Neural crest cell (in vitro differentiated cells): ENCODE data around the gene NRDE2. TPM values are rescaled to one million over a fixed set of nuclear protein-coding genes. Genes with fewer than 3 reads are reported as not detected.
A peak's percentile ranks its signal among the peaks of the same experiment; 100 is the strongest.

Experiments used
- DNase-seq: peaks from one replicate; pipeline ENCODE4 v3.0.0; 2021; ENCODE audit warnings: low read depth, mixed read lengths, low spot score
- H3K27ac Mint-ChIP-seq: one replicate; pipeline ENCODE4 v1.8.0; 2021; ENCODE audit warnings: mild to moderate bottlenecking, mixed read lengths; ENCODE audit not compliant: unreplicated experiment
- H3K27me3 Mint-ChIP-seq: 2 replicates; pipeline ENCODE4 v1.8.0; 2021; ENCODE audit warnings: low read depth, mild to moderate bottlenecking, mixed read lengths
- H3K36me3 Mint-ChIP-seq: 2 replicates; pipeline ENCODE4 v1.8.0; 2021; ENCODE audit warnings: low read depth, mild to moderate bottlenecking, mixed read lengths
- H3K4me1 Mint-ChIP-seq: 2 replicates; pipeline ENCODE4 v1.8.0; 2021; ENCODE audit warnings: mixed read lengths
- H3K4me3 Mint-ChIP-seq: one replicate; pipeline ENCODE4 v1.8.0; 2021; ENCODE audit warnings: mild to moderate bottlenecking, mixed read lengths
- H3K9me3 Mint-ChIP-seq: 2 replicates; pipeline ENCODE4 v1.8.0; 2021; ENCODE audit warnings: mixed read lengths
- total RNA-seq: library from RNA; stranded (reverse); gene quantifications from 2 replicates; pipeline ENCODE4 v1.2.1, GENCODE V29; 2021
- TF ChIP-seq, protein P1 (sequence below): fragments of 200-600 bp; sonication (generic); conservative IDR thresholded peaks from 2 replicates; pipeline ENCODE4 v1.5.0; 2021; ENCODE audit warnings: antibody characterized with exemption, mild to moderate bottlenecking

NRDE2 gene
- total RNA-seq, 1 donor from 2014 or later, result 24.5 TPM

- no peak overlapping the region for H3K27ac Mint-ChIP-seq
- H3K4me1 Mint-ChIP-seq, result peaks cover 12% of the 10 kb centered on the region
- no peak overlapping the region for H3K4me3 Mint-ChIP-seq
- no peaks in the 10 kb centered on the region for H3K9me3 Mint-ChIP-seq
- H3K27me3 Mint-ChIP-seq, result no peaks in the 10 kb centered on the region
- no peak for DNase-seq
- peaks cover 15% of the 10 kb centered on the region for H3K36me3 Mint-ChIP-seq
- TF ChIP-seq, protein P1, sequence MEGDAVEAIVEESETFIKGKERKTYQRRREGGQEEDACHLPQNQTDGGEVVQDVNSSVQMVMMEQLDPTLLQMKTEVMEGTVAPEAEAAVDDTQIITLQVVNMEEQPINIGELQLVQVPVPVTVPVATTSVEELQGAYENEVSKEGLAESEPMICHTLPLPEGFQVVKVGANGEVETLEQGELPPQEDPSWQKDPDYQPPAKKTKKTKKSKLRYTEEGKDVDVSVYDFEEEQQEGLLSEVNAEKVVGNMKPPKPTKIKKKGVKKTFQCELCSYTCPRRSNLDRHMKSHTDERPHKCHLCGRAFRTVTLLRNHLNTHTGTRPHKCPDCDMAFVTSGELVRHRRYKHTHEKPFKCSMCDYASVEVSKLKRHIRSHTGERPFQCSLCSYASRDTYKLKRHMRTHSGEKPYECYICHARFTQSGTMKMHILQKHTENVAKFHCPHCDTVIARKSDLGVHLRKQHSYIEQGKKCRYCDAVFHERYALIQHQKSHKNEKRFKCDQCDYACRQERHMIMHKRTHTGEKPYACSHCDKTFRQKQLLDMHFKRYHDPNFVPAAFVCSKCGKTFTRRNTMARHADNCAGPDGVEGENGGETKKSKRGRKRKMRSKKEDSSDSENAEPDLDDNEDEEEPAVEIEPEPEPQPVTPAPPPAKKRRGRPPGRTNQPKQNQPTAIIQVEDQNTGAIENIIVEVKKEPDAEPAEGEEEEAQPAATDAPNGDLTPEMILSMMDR, result no peak
These were observed 26.6 kb downstream of the NRDE2 start for GRCh38 chr14:90305176-90305601.

GRCh38 chr14:90304502-90304901 is 27.2 kb downstream of the NRDE2 start:
- DNase-seq, result no peak
- TF ChIP-seq, protein P1, result no peak
- H3K27me3 Mint-ChIP-seq, result no peaks in the 10 kb centered on the region
- peaks cover 11% of the 10 kb centered on the region for H3K4me1 Mint-ChIP-seq
- H3K9me3 Mint-ChIP-seq, result no peaks in the 10 kb centered on the region
- no peak overlapping the region for H3K4me3 Mint-ChIP-seq
- peaks cover 14% of the 10 kb centered on the region for H3K36me3 Mint-ChIP-seq
- no peak overlapping the region for H3K27ac Mint-ChIP-seq

DNA sequence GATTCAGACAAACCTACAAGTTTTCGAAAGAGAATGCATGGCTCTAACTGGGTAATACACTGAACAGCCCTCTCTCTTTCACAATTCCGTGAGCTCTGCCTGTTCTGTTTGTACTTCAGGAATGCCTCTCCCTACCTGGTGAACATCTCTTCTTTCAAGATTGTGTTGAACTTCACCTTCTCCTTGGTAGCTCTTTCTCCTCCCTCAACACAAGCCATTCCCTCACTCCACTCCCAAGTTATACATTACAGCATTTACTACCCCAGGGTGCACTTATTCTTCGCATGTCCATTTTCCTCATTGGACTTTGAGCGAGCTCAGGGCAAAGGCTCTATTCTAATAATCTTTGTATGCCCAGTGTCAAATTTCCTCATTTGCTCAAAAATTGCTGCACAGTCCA is 28.3 kb downstream of the NRDE2 start:
- Mint-ChIP-seq H3K4me3 (no peak overlapping the region), H3K4me1 (peaks cover 9% of the 10 kb centered on the region), H3K27me3 (no peaks in the 10 kb centered on the region), H3K9me3 (no peaks in the 10 kb centered on the region), H3K36me3 (peaks cover 12% of the 10 kb centered on the region), H3K27ac (no peak overlapping the region)
- TF ChIP-seq, protein P1, result no peak
- no peak for DNase-seq

DNA sequence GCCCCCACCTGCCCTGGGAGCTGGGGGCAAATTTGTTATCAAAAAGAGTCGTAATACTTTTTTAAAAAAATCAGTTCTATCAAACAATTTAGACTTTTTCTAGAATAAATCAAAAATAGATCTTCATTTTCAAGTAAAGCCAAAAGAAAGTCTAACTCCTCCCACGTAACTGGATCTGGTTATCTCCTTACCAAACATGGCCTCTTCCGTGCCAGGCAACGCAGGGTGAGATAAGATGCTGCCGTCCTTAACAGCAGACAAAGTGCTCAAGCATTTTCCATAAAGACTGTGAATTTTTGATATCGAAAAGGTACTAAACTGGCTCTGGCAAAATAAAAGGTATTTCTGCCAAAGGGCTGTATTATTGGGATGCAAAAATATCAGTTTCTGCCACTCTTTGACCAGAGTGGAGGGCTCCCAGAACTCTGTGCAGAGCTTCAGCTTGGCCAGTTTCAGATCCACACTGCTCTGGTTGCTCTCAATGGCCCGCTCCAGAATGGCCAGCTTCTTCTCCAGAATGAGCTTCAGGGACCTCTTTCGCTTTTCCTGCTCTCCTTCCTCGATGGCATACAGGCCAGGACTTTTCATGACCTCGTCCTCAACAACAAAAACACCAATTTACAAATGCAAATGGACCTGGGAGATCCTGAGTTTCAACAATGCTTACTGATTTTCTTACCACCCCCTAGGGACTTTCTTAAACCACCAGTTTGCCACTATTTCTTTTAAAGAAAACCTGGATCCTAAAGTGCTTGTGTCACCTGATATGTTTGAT is 29.0 kb downstream of the NRDE2 start:
- DNase-seq, result no peak
- Mint-ChIP-seq H3K27me3 (no peaks in the 10 kb centered on the region), H3K27ac (no peak overlapping the region), H3K4me1 (peaks cover 9% of the 10 kb centered on the region), H3K4me3 (no peak overlapping the region), H3K36me3 (peaks cover 12% of the 10 kb centered on the region), H3K9me3 (no peaks in the 10 kb centered on the region)
- TF ChIP-seq, protein P1, result no peak

GRCh38 chr14:90301668-90302090 is 30.1 kb downstream of the NRDE2 start:
- TF ChIP-seq, protein P1, result peak; percentile 73
- no peak overlapping the region for H3K4me3 Mint-ChIP-seq
- H3K36me3 Mint-ChIP-seq, result peaks cover 12% of the 10 kb centered on the region
- no peak for DNase-seq
- H3K9me3 Mint-ChIP-seq, result no peaks in the 10 kb centered on the region
- H3K27me3 Mint-ChIP-seq, result no peaks in the 10 kb centered on the region
- no peak overlapping the region for H3K27ac Mint-ChIP-seq
- peaks cover 9% of the 10 kb centered on the region for H3K4me1 Mint-ChIP-seq
